ENCODE data around the gene PDZD2.
"Not testable (repeated sequence)": the region's sequence is repeated elsewhere in the genome, so short reads cannot be mapped to it uniquely, and the experiment has no call there.

Gene PDZD2

GRCh38 chr5:31738199-31738598 is 99.3 kb downstream of the PDZD2 start:
- no peak for DNase-seq

- DNase-seq: no peak
Observed at GRCh38 chr5:31741496-31741895, 102.6 kb downstream of the PDZD2 start.

GRCh38 chr5:31743678-31744077 is 104.7 kb downstream of the PDZD2 start:
- DNase-seq: no peak

GRCh38 chr5:31748458-31749172 is 109.7 kb downstream of the PDZD2 start:
- no peak for DNase-seq

GRCh38 chr5:31750215-31750614 is 111.3 kb downstream of the PDZD2 start:
- no peak for DNase-seq

GRCh38 chr5:31751610-31752009 is 112.7 kb downstream of the PDZD2 start:
- no peak for DNase-seq

GRCh38 chr5:31753700-31754357 is 114.9 kb downstream of the PDZD2 start:
- DNase-seq: no peak

GRCh38 chr5:31754358-31754704 is 115.4 kb downstream of the PDZD2 start:
- no peak for DNase-seq

GRCh38 chr5:31754741-31755675 is 116.1 kb downstream of the PDZD2 start:
- DNase-seq: no peak

GRCh38 chr5:31755676-31756230 is 116.8 kb downstream of the PDZD2 start:
- no peak for DNase-seq

- no peak for DNase-seq
Observed at GRCh38 chr5:31757806-31758205, 118.9 kb downstream of the PDZD2 start.

GRCh38 chr5:31758803-31759425 is 120.0 kb downstream of the PDZD2 start:
- no peak for DNase-seq

- no peak for DNase-seq
Observed at GRCh38 chr5:31759925-31760324, 121.0 kb downstream of the PDZD2 start.

GRCh38 chr5:31761877-31762276 is 122.9 kb downstream of the PDZD2 start:
- DNase-seq: no peak

- no peak for DNase-seq
Observed at GRCh38 chr5:31763424-31763823, 124.5 kb downstream of the PDZD2 start.

GRCh38 chr5:31764687-31765086 is 125.8 kb downstream of the PDZD2 start:
- DNase-seq: not testable (repeated sequence)

- DNase-seq: no peak
Observed at GRCh38 chr5:31767335-31768031, 128.6 kb downstream of the PDZD2 start.

GRCh38 chr5:31768046-31768445 is 129.1 kb downstream of the PDZD2 start:
- DNase-seq: no peak

GRCh38 chr5:31768784-31769183 is 129.9 kb downstream of the PDZD2 start:
- DNase-seq: no peak

- no peak for DNase-seq
Observed at GRCh38 chr5:31769530-31769929, 130.6 kb downstream of the PDZD2 start.

- no peak for DNase-seq
Observed at GRCh38 chr5:31770132-31770720, 131.3 kb downstream of the PDZD2 start.

- DNase-seq: no peak
Observed at GRCh38 chr5:31770998-31771397, 132.1 kb downstream of the PDZD2 start.
